HepG2 (cell line): ENCODE data around the gene SOX13. TPM values are rescaled to one million over a fixed set of nuclear protein-coding genes. Genes with fewer than 3 reads are reported as not detected.

Experiments
- ATAC-seq: fragments of 200-7000 bp; cut with Tn5 transposase; 3 replicates; pipeline ENCODE4 v1.9.1; 2020; ENCODE audit warnings: mild to moderate bottlenecking, moderate library complexity
- BruUV-seq: library from RNA; stranded (reverse); fragments of 400-500 nt; replicated peaks from 2 replicates; lab custom pipeline; 2021; lab: Mats Ljungman, UMichigan
- CTCF ChIA-PET: fragments of 300-600 bp; formaldehyde crosslinking; extraction: SDS; loops from one replicate; lab custom pipeline; 2021; ENCODE audit warnings: low total read pairs, inconsistent platforms, low intra/inter-chr PET ratio; lab: Yijun Ruan, JAX
- POLR2A ChIA-PET: fragments of 350-600 bp; sonication (Branson Sonifier 250); formaldehyde crosslinking; loops from one replicate; lab custom pipeline; 2020; ENCODE audit warnings: antibody characterized with exemption, inconsistent platforms; lab: Yijun Ruan, JAX
- DNase-seq: peaks from one replicate; pipeline ENCODE4 v3.0.0-alpha.2; 2015; ENCODE audit warnings: low spot score
- FAIRE-seq: peaks from 3 replicates; lab custom pipeline; 2011; peaks lifted over from hg19 to GRCh38; lab: Jason Lieb, UNC
- H2AFZ ChIP-seq: one replicate; pipeline ENCODE4 v1.6.1; 2011; ENCODE audit warnings: low read length, inconsistent platforms
- H3K27ac ChIP-seq: fragments of 300-600 bp; 3 replicates; pipeline ENCODE4 v1.8.0; 2011; ENCODE audit warnings: mixed run types, mild to moderate bottlenecking, mixed read lengths, low read length, inconsistent platforms; ENCODE audit not compliant: insufficient read depth; ENCODE audit errors: extremely low read length
- H3K27me3 ChIP-seq, 2 experiments: fragments of 200-600 bp in 1 of 2; 2 replicates in 1 of 2; 3 replicates in 1 of 2; pipeline versions ENCODE4 v1.6.0 to v1.8.0; 2011; ENCODE audit warnings: low read length in 2 of 2, mild to moderate bottlenecking in 2 of 2, moderate library complexity in 2 of 2, inconsistent platforms in 1 of 2; ENCODE audit not compliant: insufficient read depth in 2 of 2, control insufficient read depth in 1 of 2
- H3K36me3 ChIP-seq, 2 experiments: fragments of 200-600 bp in 1 of 2; replicated peaks in 1 of 2; 2 replicates in 1 of 2; 3 replicates in 1 of 2; pipeline versions ENCODE4 v1.5.1 to v1.8.0; 2011; ENCODE audit warnings: low read length in 2 of 2, inconsistent platforms in 1 of 2; ENCODE audit not compliant: insufficient read depth in 2 of 2, control insufficient read depth in 1 of 2
- H3K4me1 ChIP-seq: 2 replicates; pipeline ENCODE4 v1.5.1; 2012; ENCODE audit warnings: low read length, inconsistent platforms; ENCODE audit not compliant: insufficient read depth
- H3K4me2 ChIP-seq: 2 replicates; pipeline ENCODE4 v1.6.0; 2011; ENCODE audit warnings: low read depth, low read length, inconsistent platforms
- H3K4me3 ChIP-seq, 3 experiments: fragments of 200-600 bp in 1 of 3; sonication (generic), shearing (Covaris generic) in 1 of 3; replicated peaks in 1 of 3; 2 replicates each; pipeline ENCODE4 v1.5.1; 2011 to 2016; ENCODE audit warnings: low read length in 3 of 3, inconsistent platforms in 2 of 3, low read depth in 2 of 3, mild to moderate bottlenecking in 2 of 3, control low read depth in 1 of 3, mixed read lengths in 1 of 3; ENCODE audit not compliant: insufficient read depth in 1 of 3
- H3K79me2 ChIP-seq: one replicate; pipeline ENCODE4 v1.6.1; 2011; ENCODE audit warnings: low read length, inconsistent platforms; ENCODE audit not compliant: insufficient read depth
- H3K9ac ChIP-seq: 2 replicates; pipeline ENCODE4 v1.6.0; 2011; ENCODE audit warnings: mild to moderate bottlenecking, low read depth, low read length, inconsistent platforms; ENCODE audit not compliant: insufficient read depth
- H3K9me3 ChIP-seq: 2 replicates; pipeline ENCODE4 v1.5.1; 2012; ENCODE audit warnings: mild to moderate bottlenecking, low read length
- H4K20me1 ChIP-seq: 2 replicates; pipeline ENCODE4 v1.6.0; 2011; ENCODE audit warnings: inconsistent platforms, mild to moderate bottlenecking, low read length, moderate library complexity; ENCODE audit not compliant: insufficient read depth
- CBFB ChIP-seq: sonication (generic); formaldehyde crosslinking; IDR thresholded peaks from 2 replicates; pipeline ENCODE4 v1.4.0; 2020; ENCODE audit warnings: missing genetic modification reagents
- HOXD1 ChIP-seq: sonication (generic); formaldehyde crosslinking; IDR thresholded peaks from 2 replicates; pipeline ENCODE4 v1.5.0; 2020; ENCODE audit warnings: missing genetic modification reagents
- MED1 ChIP-seq: sonication (generic); formaldehyde crosslinking; IDR thresholded peaks from 2 replicates; pipeline ENCODE4 v1.4.0; 2020; ENCODE audit warnings: missing genetic modification reagents
- NPAS2 ChIP-seq: sonication (generic); formaldehyde crosslinking; IDR thresholded peaks from 2 replicates; pipeline ENCODE4 v1.8.0; 2022; ENCODE audit warnings: mild to moderate bottlenecking, missing genetic modification reagents, borderline replicate concordance
- SMARCE1 ChIP-seq: fragments of 450-650 bp; IDR thresholded peaks from 2 replicates; pipeline ENCODE4 v1.6.1; 2017; ENCODE audit warnings: borderline replicate concordance
- TMF1 ChIP-seq: sonication (generic); formaldehyde crosslinking; IDR thresholded peaks from 2 replicates; pipeline ENCODE4 v1.8.1; 2022; ENCODE audit warnings: low read depth, missing genetic modification reagents
- TOPORS ChIP-seq: sonication (generic); formaldehyde crosslinking; IDR thresholded peaks from 2 replicates; pipeline ENCODE4 v1.8.0; 2023; ENCODE audit warnings: mild to moderate bottlenecking, missing genetic modification reagents
- YEATS4 ChIP-seq: sonication (generic); formaldehyde crosslinking; IDR thresholded peaks from 2 replicates; pipeline ENCODE4 v1.4.0; 2020; ENCODE audit warnings: missing genetic modification reagents, borderline replicate concordance
- ZFY ChIP-seq: sonication (generic); formaldehyde crosslinking; IDR thresholded peaks from 2 replicates; pipeline ENCODE4 v1.4.0; 2020; ENCODE audit warnings: missing genetic modification reagents
- ZNF24 ChIP-seq: fragments of 450-650 bp; IDR thresholded peaks from 2 replicates; pipeline ENCODE4 v1.6.1; 2017; ENCODE audit warnings: antibody characterized with exemption, mild to moderate bottlenecking
- ZNF431 ChIP-seq: sonication (generic); formaldehyde crosslinking; IDR thresholded peaks from 2 replicates; pipeline ENCODE4 v1.9.0; 2022; ENCODE audit warnings: missing genetic modification reagents, low read depth, mild to moderate bottlenecking, borderline replicate concordance
- ZNF510 ChIP-seq: sonication (generic); formaldehyde crosslinking; IDR thresholded peaks from 2 replicates; pipeline ENCODE4 v1.4.0; 2020; ENCODE audit warnings: low read depth, mild to moderate bottlenecking, missing genetic modification reagents
- ZSCAN20 ChIP-seq: sonication (generic); formaldehyde crosslinking; IDR thresholded peaks from 2 replicates; pipeline ENCODE4 v1.4.0; 2020; ENCODE audit warnings: missing genetic modification reagents, mild to moderate bottlenecking, borderline replicate concordance
- WGBS: methylation state at CpG from one replicate; pipeline ENCODE4 v1.1.6; 2017; ENCODE audit warnings: low lambda C conversion rate; 5-methylcytosine and 5-hydroxymethylcytosine counted together
- in situ Hi-C: cut with HindIII; loops from 2 replicates; pipeline ENCODE4 v1.10.0; 2017; ENCODE audit warnings: low pct_unique_long_range_greater_than_20kb; ENCODE audit not compliant: extremely low pct_ligation_motif_present
- intact Hi-C: fragments of 100-400 bp; cut with micrococcal nuclease; formaldehyde crosslinking; loops from one replicate; pipeline ENCODE4 v1.10.0; 2022; ENCODE audit not compliant: unreplicated experiment
- polyA plus RNA-seq, 8 experiments: library from polyadenylated mRNA; depleted of rRNA in 3 of 8; stranded (reverse) in 7 of 8; unstranded in 1 of 8; fragments of >200 nt; fragmentation: Illumina TruSeq in 4 of 8; extraction: Trizol in 4 of 8; gene quantifications; 2 replicates each; pipeline versions ENCODE4 v1.2.1 to v1.2.3, GENCODE V29; 2011 to 2016; ENCODE audit warnings: low read depth in 4 of 8, missing spikeins in 1 of 8, mixed read lengths in 1 of 8; ENCODE audit not compliant: insufficient read depth in 1 of 8
- total RNA-seq, 5 experiments: library from RNA; depleted of rRNA; stranded (reverse); fragments of >200 nt; fragmentation: Illumina TruSeq; extraction: Trizol; gene quantifications; 2 replicates each; pipeline ENCODE4 v1.2.3, GENCODE V29; 2016; ENCODE audit warnings: low read depth in 1 of 5
- TF ChIP-seq, protein P1 (sequence below): sonication (generic); formaldehyde crosslinking; IDR thresholded peaks from 2 replicates; pipeline ENCODE4 v1.8.0; 2022; ENCODE audit warnings: mild to moderate bottlenecking, missing genetic modification reagents, moderate library complexity

Gene SOX13
- total and polyA plus RNA-seq, 2 of the 13 experiments (the other 11 are each of a cell fraction or from before 2014, with no cell fraction given) = 13.3 to 15.8 TPM

GRCh38 chr1:204113896-204114295 lies 41.0 kb downstream of the SOX13 start (continued):
- TF ChIP-seq MED1 (CRISPR knock-in tag) (no peak), HOXD1 (CRISPR knock-in tag) (no peak), YEATS4 (no peak)

GRCh38 chr1:204114606-204115005 lies 41.7 kb downstream of the SOX13 start:
- no TSS peak for BruUV-seq
- Histone ChIP-seq H3K27ac (no peak overlapping the region), H3K9me3 (no peaks in the 10 kb centered on the region), H3K4me3 (no peak overlapping the region)
- TF ChIP-seq ZFY (CRISPR knock-in tag) = no peak
- TF ChIP-seq ZNF24 = no peak
- no peak for TF ChIP-seq SMARCE1
- TF ChIP-seq ZNF510 = no peak
- TF ChIP-seq, all 625 proteins: peak for 0
- H3K36me3 ChIP-seq = peaks cover 30 to 52% of the 10 kb centered on the region in 2 experiments
- ATAC-seq (no peak), DNase-seq (no peak), FAIRE-seq (no peak)
- H3K27me3 ChIP-seq = no peaks in the 10 kb centered on the region
- H3K79me2 ChIP-seq = peaks cover 19% of the 10 kb centered on the region
- H3K4me1 ChIP-seq = peaks cover 2% of the 10 kb centered on the region; the same call in 1 of the 2 replicates
- no peak overlapping the region for H2AFZ ChIP-seq
- in situ Hi-C loops (no loop called here), intact Hi-C loops (no loop called here)
- H4K20me1 ChIP-seq = no peaks in the 10 kb centered on the region
- ChIA-PET CTCF (no interaction called here), POLR2A (no interaction called here)
- H3K9ac ChIP-seq = no peak overlapping the region
- 100% methylated on average over 2 of the region's 4 CpGs for WGBS
- H3K4me2 ChIP-seq = no peak overlapping the region

DNA sequence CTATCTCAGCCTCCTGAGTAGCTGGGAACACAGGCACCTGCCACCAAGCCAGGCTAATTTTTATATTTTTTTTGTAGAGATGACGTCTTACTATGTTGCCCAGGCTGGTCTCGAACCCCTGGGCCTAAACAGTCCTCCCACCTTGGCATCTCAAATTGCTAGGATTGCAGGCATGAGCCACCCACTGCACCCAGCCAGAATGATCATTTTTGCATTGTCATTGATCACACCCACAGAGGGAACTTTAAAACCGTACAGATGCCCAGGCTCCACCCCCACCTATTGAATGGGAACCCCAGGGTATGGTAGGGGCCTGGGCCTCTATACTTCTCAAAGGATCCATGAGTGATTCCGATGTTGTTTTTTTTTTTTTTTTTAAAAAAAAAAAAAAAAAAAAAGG lies 42.2 kb downstream of the SOX13 start:
- CTCF ChIA-PET = no interaction called here
- in situ Hi-C loops = no loop called here
- WGBS = 94% methylated on average over 4 of the region's 4 CpGs
- no peak overlapping the region for H3K27ac ChIP-seq
- intact Hi-C loops = no loop called here
- no peaks in the 10 kb centered on the region for H3K9me3 ChIP-seq
- FAIRE-seq = no peak
- no peak for DNase-seq
- H3K27me3 ChIP-seq = no peaks in the 10 kb centered on the region
- H3K4me2 ChIP-seq = no peak overlapping the region
- H3K4me3 ChIP-seq = no peak overlapping the region
- no peak overlapping the region for H3K9ac ChIP-seq
- H4K20me1 ChIP-seq = no peaks in the 10 kb centered on the region
- no peak for TF ChIP-seq ZSCAN20 (CRISPR knock-in tag)
- TF ChIP-seq, protein P1, sequence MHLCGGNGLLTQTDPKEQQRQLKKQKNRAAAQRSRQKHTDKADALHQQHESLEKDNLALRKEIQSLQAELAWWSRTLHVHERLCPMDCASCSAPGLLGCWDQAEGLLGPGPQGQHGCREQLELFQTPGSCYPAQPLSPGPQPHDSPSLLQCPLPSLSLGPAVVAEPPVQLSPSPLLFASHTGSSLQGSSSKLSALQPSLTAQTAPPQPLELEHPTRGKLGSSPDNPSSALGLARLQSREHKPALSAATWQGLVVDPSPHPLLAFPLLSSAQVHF (CRISPR knock-in tag) = no peak
- TF ChIP-seq NPAS2 = no peak
- no peak for TF ChIP-seq CBFB (CRISPR knock-in tag)
- TF ChIP-seq ZNF431 = no peak
- TF ChIP-seq TMF1 (CRISPR knock-in tag) = no peak
- TF ChIP-seq TOPORS (CRISPR knock-in tag) = no peak
- no peak overlapping the region for H2AFZ ChIP-seq
- ATAC-seq = no peak
- peaks cover 7% of the 10 kb centered on the region for H3K4me1 ChIP-seq
- no TSS peak for BruUV-seq
- peaks cover 31 to 57% of the 10 kb centered on the region in 2 experiments for H3K36me3 ChIP-seq
- H3K79me2 ChIP-seq = peaks cover 18% of the 10 kb centered on the region
- POLR2A ChIA-PET = interaction anchor here (0.6 kb wide), 1 partner anchor 12 kb away, joined by 3 read pairs; no protein-coding TSS in a partner anchor
